A549 (cell line): Measurements from ENCODE around the gene SCYL3.

Source experiments
- CHD4 ChIP-seq: fragments of 200-600 bp; sonication (generic); IDR thresholded peaks from 2 replicates; pipeline ENCODE4 v1.6.1; 2016; ENCODE audit warnings: antibody characterized with exemption, mild to moderate bottlenecking, borderline replicate concordance
- CTCF ChIP-seq: fragments of >200 bp; sonication (Bioruptor Twin); formaldehyde crosslinking; IDR thresholded peaks from 3 replicates; pipeline ENCODE4 v1.5.1; 2016
- EP300 ChIP-seq, 2 experiments: fragments of >200 bp; sonication (Bioruptor Twin); formaldehyde crosslinking; IDR thresholded peaks; 2 replicates in 1 of 2; 3 replicates in 1 of 2; pipeline ENCODE4 v1.6.1; 2016 to 2017
- GATA3 ChIP-seq: IDR thresholded peaks from 2 replicates; pipeline ENCODE4 v1.6.1; 2012; ENCODE audit warnings: borderline replicate concordance
- HDAC2 ChIP-seq: fragments of 200-600 bp; sonication (generic); IDR thresholded peaks from 2 replicates; pipeline ENCODE4 v1.6.1; 2016
- HOXA7 ChIP-seq: fragments of 250-450 bp; sonication (Bioruptor Pico); IDR thresholded peaks from 2 replicates; pipeline ENCODE4 v1.5.0; 2020; ENCODE audit warnings: mild to moderate bottlenecking, moderate library complexity
- JUN ChIP-seq, 2 experiments: fragments of >200 bp; sonication (Bioruptor Twin); formaldehyde crosslinking; IDR thresholded peaks; 2 replicates in 1 of 2; 3 replicates in 1 of 2; pipeline ENCODE4 v1.6.1; 2016 to 2017
- KDM1A ChIP-seq: fragments of 200-600 bp; sonication (generic); IDR thresholded peaks from 2 replicates; pipeline ENCODE4 v1.6.1; 2016; ENCODE audit warnings: low read depth, mild to moderate bottlenecking
- POLR2A ChIP-seq: IDR thresholded peaks from 2 replicates; pipeline ENCODE4 v1.6.1; 2012; ENCODE audit warnings: mild to moderate bottlenecking, low read length
- RAD21 ChIP-seq, 2 experiments: fragments of >200 bp in 1 of 2; sonication (Bioruptor Twin) in 1 of 2; formaldehyde crosslinking in 1 of 2; IDR thresholded peaks in 1 of 2; conservative IDR thresholded peaks in 1 of 2; 2 replicates in 1 of 2; 3 replicates in 1 of 2; pipeline ENCODE4 v1.6.1; 2012 to 2018; ENCODE audit warnings: inconsistent platforms in 1 of 2
- RFX5 ChIP-seq: fragments of 450-650 bp; IDR thresholded peaks from 2 replicates; pipeline ENCODE4 v1.7.1; 2014; ENCODE audit warnings: antibody characterized with exemption, mild to moderate bottlenecking, moderate library complexity
- USF2 ChIP-seq: fragments of 450-650 bp; IDR thresholded peaks from 2 replicates; pipeline ENCODE4 v1.6.1; 2014; ENCODE audit warnings: antibody characterized with exemption
- TF ChIP-seq, protein P1 (sequence below): fragments of 200-600 bp; sonication (generic); IDR thresholded peaks from 2 replicates; pipeline ENCODE4 v1.6.1; 2016; ENCODE audit warnings: antibody characterized with exemption, mild to moderate bottlenecking, moderate library complexity

DNA sequence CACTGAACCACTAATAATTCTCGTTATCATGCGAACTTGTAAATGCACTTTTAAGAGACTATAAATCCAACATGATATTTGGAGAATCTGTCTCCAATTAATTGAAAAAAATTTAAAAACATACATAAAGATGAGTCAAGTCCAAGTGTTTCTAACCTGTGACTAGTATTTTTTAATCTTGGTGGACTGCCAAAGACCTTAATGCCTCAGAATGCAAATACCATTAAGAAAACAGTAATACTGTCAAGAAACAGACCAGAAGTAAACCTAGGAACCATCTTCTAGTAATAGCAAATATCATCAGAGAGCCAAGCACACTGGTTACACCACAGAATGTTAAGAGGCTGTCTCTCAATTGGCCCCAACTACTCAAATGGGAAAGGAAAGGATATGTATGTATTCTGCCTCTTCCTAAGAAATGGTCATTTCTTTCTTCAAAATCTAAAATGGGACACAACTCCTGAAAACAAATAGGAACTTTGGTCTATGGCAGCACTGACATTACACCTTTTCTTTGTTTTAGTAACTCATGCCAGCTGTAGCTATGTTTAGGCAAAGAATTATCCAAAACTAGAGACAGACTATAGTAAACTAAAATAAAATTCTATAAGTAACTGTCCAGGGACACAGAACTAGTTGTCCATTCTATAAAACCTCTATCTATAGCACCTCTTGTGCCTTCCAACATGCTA is 15.8 kb downstream of the SCYL3 start:
- TF ChIP-seq RFX5 (no peak), GATA3 (no peak), CTCF (no peak), POLR2A (no peak), JUN (IDR thresholded peaks at IDR 0.05) (no peak), HOXA7 (CRISPR knock-in tag) (no peak), USF2 (no peak), CHD4 (no peak), EP300 (IDR thresholded peaks at IDR 0.05) (no peak), KDM1A (no peak), RAD21 (conservative IDR thresholded peaks at IDR 0.05 in 1 of 2, IDR thresholded peaks at IDR 0.05 in 1 of 2) (no peak), HDAC2 (no peak)
- TF ChIP-seq, protein P1, sequence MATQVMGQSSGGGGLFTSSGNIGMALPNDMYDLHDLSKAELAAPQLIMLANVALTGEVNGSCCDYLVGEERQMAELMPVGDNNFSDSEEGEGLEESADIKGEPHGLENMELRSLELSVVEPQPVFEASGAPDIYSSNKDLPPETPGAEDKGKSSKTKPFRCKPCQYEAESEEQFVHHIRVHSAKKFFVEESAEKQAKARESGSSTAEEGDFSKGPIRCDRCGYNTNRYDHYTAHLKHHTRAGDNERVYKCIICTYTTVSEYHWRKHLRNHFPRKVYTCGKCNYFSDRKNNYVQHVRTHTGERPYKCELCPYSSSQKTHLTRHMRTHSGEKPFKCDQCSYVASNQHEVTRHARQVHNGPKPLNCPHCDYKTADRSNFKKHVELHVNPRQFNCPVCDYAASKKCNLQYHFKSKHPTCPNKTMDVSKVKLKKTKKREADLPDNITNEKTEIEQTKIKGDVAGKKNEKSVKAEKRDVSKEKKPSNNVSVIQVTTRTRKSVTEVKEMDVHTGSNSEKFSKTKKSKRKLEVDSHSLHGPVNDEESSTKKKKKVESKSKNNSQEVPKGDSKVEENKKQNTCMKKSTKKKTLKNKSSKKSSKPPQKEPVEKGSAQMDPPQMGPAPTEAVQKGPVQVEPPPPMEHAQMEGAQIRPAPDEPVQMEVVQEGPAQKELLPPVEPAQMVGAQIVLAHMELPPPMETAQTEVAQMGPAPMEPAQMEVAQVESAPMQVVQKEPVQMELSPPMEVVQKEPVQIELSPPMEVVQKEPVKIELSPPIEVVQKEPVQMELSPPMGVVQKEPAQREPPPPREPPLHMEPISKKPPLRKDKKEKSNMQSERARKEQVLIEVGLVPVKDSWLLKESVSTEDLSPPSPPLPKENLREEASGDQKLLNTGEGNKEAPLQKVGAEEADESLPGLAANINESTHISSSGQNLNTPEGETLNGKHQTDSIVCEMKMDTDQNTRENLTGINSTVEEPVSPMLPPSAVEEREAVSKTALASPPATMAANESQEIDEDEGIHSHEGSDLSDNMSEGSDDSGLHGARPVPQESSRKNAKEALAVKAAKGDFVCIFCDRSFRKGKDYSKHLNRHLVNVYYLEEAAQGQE = no peak
